ENCODE measurements around the gene TNFRSF8.

Gene TNFRSF8

DNA sequence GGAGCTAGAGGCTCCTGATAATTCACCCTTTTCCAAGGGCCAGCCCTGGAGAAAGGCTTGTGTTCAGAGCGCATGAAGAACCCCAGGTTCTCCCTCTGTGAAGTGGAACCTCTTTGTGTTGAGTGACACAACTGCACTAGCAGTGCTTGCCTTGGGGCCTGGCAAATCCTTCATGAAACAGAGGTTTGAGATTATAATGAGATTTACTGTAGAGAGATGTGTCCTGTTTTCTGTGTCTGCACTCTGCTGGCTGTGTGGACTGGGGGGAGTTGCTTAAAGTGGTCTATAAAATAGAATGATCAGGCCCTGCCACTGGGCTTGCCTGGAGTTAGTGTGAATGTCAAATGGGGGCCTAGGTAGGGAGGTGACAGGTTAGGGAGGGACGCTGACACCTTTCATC lies 92.2 kb downstream of the TNFRSF8 start:
- Histone ChIP-seq H3K4me3 (ENCODE audit: low read depth, low read length, poor library complexity, severe bottlenecking) (no peak overlapping the region), H2AFZ (ENCODE audit: low read length) (no peak overlapping the region), H4K20me1 (ENCODE audit: insufficient read depth, low read length) (no peaks in the 10 kb centered on the region), H3K4me2 (ENCODE audit: low read length) (no peak overlapping the region), H3K9ac (ENCODE audit: low read length) (no peak overlapping the region), H3F3A (ENCODE audit: insufficient read depth, low read length) (no peaks in the 10 kb centered on the region), H3K79me2 (ENCODE audit: insufficient read depth, low read length) (no peaks in the 10 kb centered on the region), H3K27ac (ENCODE audit: low read depth, low read length, poor library complexity, severe bottlenecking) (no peak overlapping the region), H3K4me1 (ENCODE audit: insufficient read depth, low read length, severe bottlenecking) (no peaks in the 10 kb centered on the region), H3K9me2 (ENCODE audit: low read depth, low read length) (no peaks in the 10 kb centered on the region), H3K9me3 (ENCODE audit: low read length) (no peaks in the 10 kb centered on the region), H3K27me3 (ENCODE audit: insufficient read depth, low read length) (peaks cover 7% of the 10 kb centered on the region; the same call in 1 of the 2 replicates), H3K36me3 (ENCODE audit: insufficient read depth, low read length) (no peaks in the 10 kb centered on the region)
- TF ChIP-seq EZH2 (IDR thresholded peaks at IDR 0.05; ENCODE audit: borderline replicate concordance, low read length): no peak
- TF ChIP-seq, protein P1, sequence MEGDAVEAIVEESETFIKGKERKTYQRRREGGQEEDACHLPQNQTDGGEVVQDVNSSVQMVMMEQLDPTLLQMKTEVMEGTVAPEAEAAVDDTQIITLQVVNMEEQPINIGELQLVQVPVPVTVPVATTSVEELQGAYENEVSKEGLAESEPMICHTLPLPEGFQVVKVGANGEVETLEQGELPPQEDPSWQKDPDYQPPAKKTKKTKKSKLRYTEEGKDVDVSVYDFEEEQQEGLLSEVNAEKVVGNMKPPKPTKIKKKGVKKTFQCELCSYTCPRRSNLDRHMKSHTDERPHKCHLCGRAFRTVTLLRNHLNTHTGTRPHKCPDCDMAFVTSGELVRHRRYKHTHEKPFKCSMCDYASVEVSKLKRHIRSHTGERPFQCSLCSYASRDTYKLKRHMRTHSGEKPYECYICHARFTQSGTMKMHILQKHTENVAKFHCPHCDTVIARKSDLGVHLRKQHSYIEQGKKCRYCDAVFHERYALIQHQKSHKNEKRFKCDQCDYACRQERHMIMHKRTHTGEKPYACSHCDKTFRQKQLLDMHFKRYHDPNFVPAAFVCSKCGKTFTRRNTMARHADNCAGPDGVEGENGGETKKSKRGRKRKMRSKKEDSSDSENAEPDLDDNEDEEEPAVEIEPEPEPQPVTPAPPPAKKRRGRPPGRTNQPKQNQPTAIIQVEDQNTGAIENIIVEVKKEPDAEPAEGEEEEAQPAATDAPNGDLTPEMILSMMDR (IDR thresholded peaks at IDR 0.05; ENCODE audit: low read length): no peak

DNA sequence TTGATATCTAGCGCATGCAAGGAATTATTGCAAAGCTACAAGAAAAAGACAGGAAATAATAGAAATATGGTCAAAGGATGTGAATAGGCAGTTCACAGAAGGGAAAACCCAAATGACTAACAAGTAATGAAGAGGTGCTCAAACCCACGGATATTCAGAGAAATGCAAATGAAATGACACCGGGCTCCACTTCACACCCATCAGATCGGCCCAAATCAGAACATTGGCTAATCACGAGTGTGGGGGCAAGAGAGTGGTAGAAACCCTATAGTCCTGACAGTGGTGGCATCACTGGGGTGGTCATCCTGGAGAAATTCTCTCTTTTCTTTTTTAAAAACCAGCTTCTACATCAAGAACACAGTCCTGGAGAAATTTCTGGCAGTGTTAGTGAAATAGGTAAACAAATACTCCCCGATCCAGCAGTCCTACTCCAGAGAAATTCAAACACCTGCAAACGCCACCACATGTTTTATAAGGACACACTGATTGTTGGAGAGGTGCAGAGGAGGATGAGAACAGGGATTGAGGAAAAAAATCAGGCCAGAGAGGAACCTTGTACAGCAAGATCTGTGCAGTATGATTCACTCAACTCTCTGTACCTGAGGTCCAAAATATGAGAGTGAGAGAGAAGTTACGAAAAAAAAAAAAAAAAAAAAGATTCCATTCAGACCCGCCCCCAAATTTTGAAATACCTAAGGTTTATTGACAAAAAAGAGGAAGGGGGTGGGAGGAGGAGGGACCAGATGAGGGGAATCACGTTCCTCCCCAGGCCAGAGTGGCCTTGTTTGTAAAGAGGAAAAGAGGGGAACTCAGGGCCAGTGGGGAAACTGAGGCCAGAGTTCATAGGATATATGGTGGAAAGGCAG lies 94.5 kb downstream of the TNFRSF8 start:
- H3K4me2 ChIP-seq (ENCODE audit: low read length): no peak overlapping the region
- H3K36me3 ChIP-seq (ENCODE audit: insufficient read depth, low read length): no peaks in the 10 kb centered on the region
- no peaks in the 10 kb centered on the region for H3K4me1 ChIP-seq (ENCODE audit: insufficient read depth, low read length, severe bottlenecking)
- H3K9me3 ChIP-seq (ENCODE audit: low read length): no peaks in the 10 kb centered on the region
- no peak overlapping the region for H3K27ac ChIP-seq (ENCODE audit: low read depth, low read length, poor library complexity, severe bottlenecking)
- H3K4me3 ChIP-seq (ENCODE audit: low read depth, low read length, poor library complexity, severe bottlenecking): no peak overlapping the region
- peaks cover 8% of the 10 kb centered on the region; the same call in 1 of the 2 replicates for H3K27me3 ChIP-seq (ENCODE audit: insufficient read depth, low read length)
- H3K9ac ChIP-seq (ENCODE audit: low read length): no peak overlapping the region
- no peaks in the 10 kb centered on the region for H3F3A ChIP-seq (ENCODE audit: insufficient read depth, low read length)
- no peaks in the 10 kb centered on the region for H3K79me2 ChIP-seq (ENCODE audit: insufficient read depth, low read length)
- H3K9me2 ChIP-seq (ENCODE audit: low read depth, low read length): no peaks in the 10 kb centered on the region
- no peak for TF ChIP-seq EZH2 (IDR thresholded peaks at IDR 0.05; ENCODE audit: borderline replicate concordance, low read length)
- TF ChIP-seq, protein P1 (IDR thresholded peaks at IDR 0.05; ENCODE audit: low read length): no peak
- H4K20me1 ChIP-seq (ENCODE audit: insufficient read depth, low read length): no peaks in the 10 kb centered on the region
- no peak overlapping the region for H2AFZ ChIP-seq (ENCODE audit: low read length)

DNA sequence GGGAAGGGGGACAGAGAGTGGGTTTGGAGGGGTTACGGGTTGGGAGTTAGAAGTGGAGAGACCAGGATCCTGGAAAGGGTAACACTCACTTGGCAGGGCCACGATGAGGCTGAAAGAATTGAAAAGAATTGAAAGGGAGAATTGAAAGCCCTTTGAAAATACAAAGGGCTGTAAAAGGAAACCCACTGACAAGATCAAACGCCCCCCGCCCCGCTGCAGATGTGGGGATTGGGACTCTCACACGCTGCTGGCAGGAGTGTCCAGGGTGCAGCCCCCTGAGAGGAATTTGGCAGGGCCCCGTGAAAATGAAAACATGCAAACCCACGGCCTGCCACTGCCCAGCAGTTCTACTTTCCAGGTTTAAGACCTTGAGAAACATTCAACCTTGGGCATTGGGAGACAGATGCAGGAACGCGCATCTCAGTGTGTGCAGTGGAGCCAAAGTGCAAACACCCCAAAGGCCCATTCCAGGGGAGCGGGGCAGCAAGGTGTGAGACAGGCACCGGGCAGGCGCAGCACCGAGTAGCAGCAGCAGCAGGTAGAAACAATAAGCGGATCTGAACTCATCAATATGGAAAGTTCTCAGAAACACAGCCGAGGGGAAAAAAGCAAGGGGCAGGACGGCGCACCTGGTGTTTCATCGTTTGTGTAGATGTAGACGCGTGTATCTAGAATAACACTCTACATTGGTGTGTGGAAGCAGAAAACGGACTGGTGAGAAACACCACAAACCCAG lies 95.4 kb downstream of the TNFRSF8 start:
- no peaks in the 10 kb centered on the region for H3K9me3 ChIP-seq (ENCODE audit: low read length)
- H3K36me3 ChIP-seq (ENCODE audit: insufficient read depth, low read length): no peaks in the 10 kb centered on the region
- peaks cover 8% of the 10 kb centered on the region; the same call in 1 of the 2 replicates for H3K27me3 ChIP-seq (ENCODE audit: insufficient read depth, low read length)
- TF ChIP-seq, protein P1 (IDR thresholded peaks at IDR 0.05; ENCODE audit: low read length): no peak
- TF ChIP-seq EZH2 (IDR thresholded peaks at IDR 0.05; ENCODE audit: borderline replicate concordance, low read length): no peak
- H3K4me3 ChIP-seq (ENCODE audit: low read depth, low read length, poor library complexity, severe bottlenecking): no peak overlapping the region
- no peaks in the 10 kb centered on the region for H3K79me2 ChIP-seq (ENCODE audit: insufficient read depth, low read length)
- H4K20me1 ChIP-seq (ENCODE audit: insufficient read depth, low read length): no peaks in the 10 kb centered on the region
- no peaks in the 10 kb centered on the region for H3F3A ChIP-seq (ENCODE audit: insufficient read depth, low read length)
- H3K9me2 ChIP-seq (ENCODE audit: low read depth, low read length): no peaks in the 10 kb centered on the region
- H2AFZ ChIP-seq (ENCODE audit: low read length): no peak overlapping the region
- no peaks in the 10 kb centered on the region for H3K4me1 ChIP-seq (ENCODE audit: insufficient read depth, low read length, severe bottlenecking)
- H3K4me2 ChIP-seq (ENCODE audit: low read length): no peak overlapping the region
- no peak overlapping the region for H3K9ac ChIP-seq (ENCODE audit: low read length)
- no peak overlapping the region for H3K27ac ChIP-seq (ENCODE audit: low read depth, low read length, poor library complexity, severe bottlenecking)
